RWPE2 (cell line): ENCODE data around the gene DDC.
"Not testable (repeated sequence)": the region's sequence is repeated elsewhere in the genome, so short reads cannot be mapped to it uniquely, and the experiment has no call there.

Experiments
- ATAC-seq: fragments of 200-7000 bp; cut with Tn5 transposase; 3 replicates; pipeline ENCODE4 v1.9.1; 2021; ENCODE audit warnings: low read depth
- DNase-seq: peaks from one replicate; pipeline ENCODE4 v3.0.0-alpha.2; 2020; ENCODE audit warnings: low spot score
- H3K27ac ChIP-seq: fragments of 450-650 bp; 2 replicates; pipeline ENCODE4 v1.5.1; 2017; ENCODE audit warnings: mild to moderate bottlenecking; ENCODE audit not compliant: poor library complexity, severe bottlenecking
- H3K27me3 ChIP-seq: fragments of 250-450 bp; sonication (Bioruptor Pico); 2 replicates; pipeline ENCODE4 v1.5.1; 2021; ENCODE audit warnings: mild to moderate bottlenecking, moderate library complexity; ENCODE audit not compliant: insufficient read depth, poor library complexity, severe bottlenecking
- H3K36me3 ChIP-seq: fragments of 250-450 bp; sonication (Bioruptor Pico); 2 replicates; pipeline ENCODE4 v1.5.1; 2020; ENCODE audit warnings: low read depth, mild to moderate bottlenecking, moderate library complexity
- H3K4me1 ChIP-seq: fragments of 250-450 bp; sonication (Bioruptor Pico); 2 replicates; pipeline ENCODE4 v1.5.1; 2021; ENCODE audit warnings: mild to moderate bottlenecking, moderate library complexity; ENCODE audit not compliant: insufficient read depth, poor library complexity, severe bottlenecking
- H3K4me3 ChIP-seq: fragments of 250-450 bp; sonication (Bioruptor Pico); 2 replicates; pipeline ENCODE4 v1.5.1; 2021; ENCODE audit warnings: mild to moderate bottlenecking, moderate library complexity; ENCODE audit not compliant: severe bottlenecking
- H3K9me3 ChIP-seq: fragments of 250-450 bp; sonication (Bioruptor Pico); 2 replicates; pipeline ENCODE4 v1.5.1; 2021; ENCODE audit warnings: mild to moderate bottlenecking, moderate library complexity; ENCODE audit not compliant: severe bottlenecking
- CTCF ChIP-seq: fragments of 450-650 bp; IDR thresholded peaks from one replicate; pipeline ENCODE4 v1.5.1; 2017; ENCODE audit warnings: mild to moderate bottlenecking, moderate library complexity; ENCODE audit not compliant: poor library complexity, severe bottlenecking

DDC gene

GRCh38 chr7:50577569-50577968, 12.4 kb upstream of the DDC start:
- TF ChIP-seq CTCF, result no peak
- H3K27ac ChIP-seq, result no peak overlapping the region
- no peaks in the 10 kb centered on the region for H3K4me1 ChIP-seq
- no peak overlapping the region for H3K4me3 ChIP-seq
- no peaks in the 10 kb centered on the region for H3K27me3 ChIP-seq
- no peak for ATAC-seq
- H3K36me3 ChIP-seq, result no peaks in the 10 kb centered on the region
- no peak for DNase-seq
- H3K9me3 ChIP-seq, result no peaks in the 10 kb centered on the region

- not testable (repeated sequence) for H3K27me3 ChIP-seq, H3K36me3 ChIP-seq, H3K9me3 ChIP-seq, H3K4me3 ChIP-seq, ATAC-seq, H3K27ac ChIP-seq, H3K4me1 ChIP-seq, DNase-seq
Observed at GRCh38 chr7:50576388-50576787, 11.2 kb upstream of the DDC start.

GRCh38 chr7:50567715-50568261, 2.6 kb upstream of the DDC start:
- DNase-seq (no peak), ATAC-seq (no peak)
- no peaks in the 10 kb centered on the region for H3K36me3 ChIP-seq
- H3K27ac ChIP-seq, result no peak overlapping the region
- no peaks in the 10 kb centered on the region for H3K9me3 ChIP-seq
- H3K4me3 ChIP-seq, result no peak overlapping the region
- H3K4me1 ChIP-seq, result no peaks in the 10 kb centered on the region
- no peak for TF ChIP-seq CTCF
- H3K27me3 ChIP-seq, result peaks cover 14% of the 10 kb centered on the region

GRCh38 chr7:50565977-50566376, 772 bp upstream of the DDC start:
- TF ChIP-seq CTCF, result no peak
- ATAC-seq, result no peak

GRCh38 chr7:50565559-50565916, 333 bp upstream of the DDC start:
- no peak overlapping the region for H3K27ac ChIP-seq
- DNase-seq, result no peak

More at GRCh38 chr7:50565977-50566376, 772 bp upstream of the DDC start:
- H3K36me3 ChIP-seq, result no peaks in the 10 kb centered on the region
- H3K4me3 ChIP-seq, result no peak overlapping the region
- DNase-seq, result no peak
- no peaks in the 10 kb centered on the region for H3K9me3 ChIP-seq
- H3K4me1 ChIP-seq, result no peaks in the 10 kb centered on the region
- H3K27me3 ChIP-seq, result peaks cover 14% of the 10 kb centered on the region
- H3K27ac ChIP-seq, result no peak overlapping the region

More at GRCh38 chr7:50565559-50565916, 333 bp upstream of the DDC start:
- no peak for ATAC-seq
- Histone ChIP-seq H3K9me3 (no peaks in the 10 kb centered on the region), H3K36me3 (no peaks in the 10 kb centered on the region), H3K27me3 (peaks cover 14% of the 10 kb centered on the region), H3K4me1 (no peaks in the 10 kb centered on the region), H3K4me3 (no peak overlapping the region)
- TF ChIP-seq CTCF, result no peak
